ENCODE data around the gene STK10. TPM values are rescaled to one million over a fixed set of nuclear protein-coding genes. Genes with fewer than 3 reads are reported as not detected.

STK10 gene
- total RNA-seq, 1 donor from 2014 or later = 60.2 TPM

- H3K4me2 ChIP-seq (ENCODE audit: low read length) = peak overlapping the region; percentile 19
- peaks cover 5% of the 10 kb centered on the region for H3K36me3 ChIP-seq (ENCODE audit: insufficient read depth, low read length)
- peaks cover 41% of the 10 kb centered on the region for H3K36me3 Mint-ChIP-seq (ENCODE audit: low read depth, unreplicated experiment)
- peaks cover 30% of the 10 kb centered on the region for H4K20me1 ChIP-seq (ENCODE audit: insufficient read depth, low read length)
- peak overlapping the region; percentile 38 for H3K27ac ChIP-seq (ENCODE audit: low read depth, low read length)
- FAIRE-seq = no peak
- no peaks in the 10 kb centered on the region for H3K27me3 Mint-ChIP-seq (ENCODE audit: low read depth, unreplicated experiment)
- H3K27me3 ChIP-seq (ENCODE audit: insufficient read depth, low read length) = no peaks in the 10 kb centered on the region
- peak overlapping the region; percentile 43 for H3K27ac Mint-ChIP-seq (ENCODE audit: unreplicated experiment)
- H3K9ac ChIP-seq (ENCODE audit: low read length) = peak overlapping the region; percentile 4
- DNase-seq (ENCODE audit: low read depth) = peak; percentile 6
- peaks cover 11% of the 10 kb centered on the region for H3K4me1 Mint-ChIP-seq (ENCODE audit: low read depth, unreplicated experiment)
- peaks cover 20% of the 10 kb centered on the region for H3K4me1 ChIP-seq (ENCODE audit: insufficient read depth, low read length)
- H3K9me3 ChIP-seq (ENCODE audit: insufficient read depth, low read depth, low read length) = no peaks in the 10 kb centered on the region
- H3K9me3 Mint-ChIP-seq (ENCODE audit: unreplicated experiment) = no peaks in the 10 kb centered on the region
- no peak overlapping the region for H2AFZ ChIP-seq (ENCODE audit: low read depth, low read length)
- no peak overlapping the region for H3K4me3 Mint-ChIP-seq (ENCODE audit: unreplicated experiment)
- H3K4me3 ChIP-seq (ENCODE audit: insufficient read depth, low read depth, low read length) = no peak overlapping the region
- H3K79me2 ChIP-seq (ENCODE audit: insufficient read depth, low read length) = no peaks in the 10 kb centered on the region
- no peak for TF ChIP-seq EZH2 (IDR thresholded peaks at IDR 0.05; ENCODE audit: insufficient read depth, low read length)
- TF ChIP-seq, protein P1, sequence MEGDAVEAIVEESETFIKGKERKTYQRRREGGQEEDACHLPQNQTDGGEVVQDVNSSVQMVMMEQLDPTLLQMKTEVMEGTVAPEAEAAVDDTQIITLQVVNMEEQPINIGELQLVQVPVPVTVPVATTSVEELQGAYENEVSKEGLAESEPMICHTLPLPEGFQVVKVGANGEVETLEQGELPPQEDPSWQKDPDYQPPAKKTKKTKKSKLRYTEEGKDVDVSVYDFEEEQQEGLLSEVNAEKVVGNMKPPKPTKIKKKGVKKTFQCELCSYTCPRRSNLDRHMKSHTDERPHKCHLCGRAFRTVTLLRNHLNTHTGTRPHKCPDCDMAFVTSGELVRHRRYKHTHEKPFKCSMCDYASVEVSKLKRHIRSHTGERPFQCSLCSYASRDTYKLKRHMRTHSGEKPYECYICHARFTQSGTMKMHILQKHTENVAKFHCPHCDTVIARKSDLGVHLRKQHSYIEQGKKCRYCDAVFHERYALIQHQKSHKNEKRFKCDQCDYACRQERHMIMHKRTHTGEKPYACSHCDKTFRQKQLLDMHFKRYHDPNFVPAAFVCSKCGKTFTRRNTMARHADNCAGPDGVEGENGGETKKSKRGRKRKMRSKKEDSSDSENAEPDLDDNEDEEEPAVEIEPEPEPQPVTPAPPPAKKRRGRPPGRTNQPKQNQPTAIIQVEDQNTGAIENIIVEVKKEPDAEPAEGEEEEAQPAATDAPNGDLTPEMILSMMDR (IDR thresholded peaks at IDR 0.05; ENCODE audit: insufficient read depth, low read depth, low read length) = no peak
These were observed 136.2 kb downstream of the STK10 start for GRCh38 chr5:172051643-172052339.

DNA sequence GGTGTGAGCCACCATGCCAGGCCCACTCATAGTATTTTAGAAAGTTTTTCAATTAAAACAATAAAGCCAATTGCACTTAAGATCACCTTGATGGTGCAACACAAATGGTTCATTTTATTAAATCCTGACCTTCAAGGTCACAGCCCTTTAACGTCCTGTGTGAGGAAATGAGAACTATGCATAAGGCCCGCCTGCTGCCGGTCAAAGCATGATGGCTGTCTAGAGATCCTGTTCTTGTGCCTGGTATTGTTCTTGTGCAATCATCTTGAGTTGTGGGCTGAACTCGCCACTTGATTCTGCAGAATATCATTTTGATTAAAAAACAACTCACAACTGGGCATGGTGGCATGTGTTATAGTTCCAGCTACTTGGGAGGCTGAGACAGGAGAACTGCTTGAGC lies 137.9 kb downstream of the STK10 start:
- Histone ChIP-seq H3K9me3 (ENCODE audit: insufficient read depth, low read depth, low read length) (no peaks in the 10 kb centered on the region), H4K20me1 (ENCODE audit: insufficient read depth, low read length) (peaks cover 30% of the 10 kb centered on the region), H3K27ac (ENCODE audit: low read depth, low read length) (no peak overlapping the region), H3K79me2 (ENCODE audit: insufficient read depth, low read length) (no peaks in the 10 kb centered on the region), H3K9ac (ENCODE audit: low read length) (no peak overlapping the region), H2AFZ (ENCODE audit: low read depth, low read length) (no peak overlapping the region), H3K4me2 (ENCODE audit: low read length) (no peak overlapping the region), H3K4me1 (ENCODE audit: insufficient read depth, low read length) (peaks cover 20% of the 10 kb centered on the region), H3K27me3 (ENCODE audit: insufficient read depth, low read length) (no peaks in the 10 kb centered on the region), H3K36me3 (ENCODE audit: insufficient read depth, low read length) (peaks cover 5% of the 10 kb centered on the region), H3K4me3 (ENCODE audit: insufficient read depth, low read depth, low read length) (no peak overlapping the region)
- Mint-ChIP-seq H3K4me3 (ENCODE audit: unreplicated experiment) (no peak overlapping the region), H3K9me3 (ENCODE audit: unreplicated experiment) (no peaks in the 10 kb centered on the region), H3K36me3 (ENCODE audit: low read depth, unreplicated experiment) (peaks cover 39% of the 10 kb centered on the region), H3K27me3 (ENCODE audit: low read depth, unreplicated experiment) (no peaks in the 10 kb centered on the region), H3K4me1 (ENCODE audit: low read depth, unreplicated experiment) (peaks cover 11% of the 10 kb centered on the region), H3K27ac (ENCODE audit: unreplicated experiment) (no peak overlapping the region)
- no peak for DNase-seq (ENCODE audit: low read depth)
- no peak for TF ChIP-seq EZH2 (IDR thresholded peaks at IDR 0.05; ENCODE audit: insufficient read depth, low read length)
- TF ChIP-seq, protein P1 (IDR thresholded peaks at IDR 0.05; ENCODE audit: insufficient read depth, low read depth, low read length) = no peak
- no peak for FAIRE-seq

- no peak for DNase-seq (ENCODE audit: low read depth)
These were observed 138.7 kb downstream of the STK10 start for GRCh38 chr5:172049226-172049796.

More at GRCh38 chr5:172049226-172049796, 138.7 kb downstream of the STK10 start:
- Histone ChIP-seq H2AFZ (ENCODE audit: low read depth, low read length) (no peak overlapping the region), H3K9ac (ENCODE audit: low read length) (no peak overlapping the region), H3K27me3 (ENCODE audit: insufficient read depth, low read length) (no peaks in the 10 kb centered on the region), H3K9me3 (ENCODE audit: insufficient read depth, low read depth, low read length) (no peaks in the 10 kb centered on the region), H3K4me1 (ENCODE audit: insufficient read depth, low read length) (peaks cover 20% of the 10 kb centered on the region), H3K36me3 (ENCODE audit: insufficient read depth, low read length) (peaks cover 5% of the 10 kb centered on the region), H3K4me2 (ENCODE audit: low read length) (no peak overlapping the region), H3K79me2 (ENCODE audit: insufficient read depth, low read length) (no peaks in the 10 kb centered on the region), H3K27ac (ENCODE audit: low read depth, low read length) (no peak overlapping the region), H4K20me1 (ENCODE audit: insufficient read depth, low read length) (peaks cover 30% of the 10 kb centered on the region), H3K4me3 (ENCODE audit: insufficient read depth, low read depth, low read length) (no peak overlapping the region)
- Mint-ChIP-seq H3K27ac (ENCODE audit: unreplicated experiment) (no peak overlapping the region), H3K9me3 (ENCODE audit: unreplicated experiment) (no peaks in the 10 kb centered on the region), H3K4me1 (ENCODE audit: low read depth, unreplicated experiment) (peaks cover 11% of the 10 kb centered on the region), H3K27me3 (ENCODE audit: low read depth, unreplicated experiment) (no peaks in the 10 kb centered on the region), H3K36me3 (ENCODE audit: low read depth, unreplicated experiment) (peaks cover 43% of the 10 kb centered on the region), H3K4me3 (ENCODE audit: unreplicated experiment) (no peak overlapping the region)
- no peak for FAIRE-seq
- TF ChIP-seq, protein P1 (IDR thresholded peaks at IDR 0.05; ENCODE audit: insufficient read depth, low read depth, low read length) = no peak
- no peak for TF ChIP-seq EZH2 (IDR thresholded peaks at IDR 0.05; ENCODE audit: insufficient read depth, low read length)
